SK-N-SH (cell line): ENCODE results near the gene FAAP20. TPM values are rescaled to one million over a fixed set of nuclear protein-coding genes. Genes with fewer than 3 reads are reported as not detected.

ENCODE experiments used
- CTCF ChIA-PET: fragments of 300-600, 350-600 bp; formaldehyde crosslinking; extraction: SDS; loops from one replicate; lab custom pipeline; 2021; lab: Yijun Ruan, JAX
- POLR2A ChIA-PET: fragments of 350-600 bp; sonication (Branson Sonifier 250); formaldehyde crosslinking; extraction: SDS; loops from one replicate; lab custom pipeline; 2020; ENCODE audit warnings: antibody characterized with exemption, inconsistent platforms; lab: Yijun Ruan, JAX
- DNase-seq: peaks from one replicate; pipeline ENCODE4 v3.0.0; 2012
- H2AFZ ChIP-seq: fragments of 200-600 bp; sonication (generic); 2 replicates; pipeline ENCODE4 v1.8.1; 2016; ENCODE audit warnings: antibody characterized with exemption, mild to moderate bottlenecking, low read depth
- H3F3A ChIP-seq: fragments of 200-600 bp; sonication (generic); replicated peaks from 2 replicates; pipeline ENCODE3; 2016; ENCODE audit warnings: antibody characterized with exemption, mild to moderate bottlenecking; ENCODE audit not compliant: insufficient read depth
- H3K27ac ChIP-seq, 2 experiments: fragments of 200-500 bp in 1 of 2; fragments of 200-600 bp in 1 of 2; sonication (Bioruptor generic) in 1 of 2; sonication (generic), shearing (Covaris generic) in 1 of 2; 2 replicates each; pipeline versions ENCODE4 v1.5.1 to v1.6.1; 2014 to 2016; ENCODE audit warnings: low read depth in 2 of 2, inconsistent platforms in 1 of 2, low read length in 1 of 2, mild to moderate bottlenecking in 1 of 2, mixed read lengths in 1 of 2
- H3K27me3 ChIP-seq: fragments of 200-600 bp; sonication (generic), shearing (Covaris generic); 2 replicates; pipeline ENCODE4 v1.6.1; 2016; ENCODE audit warnings: mixed run types; ENCODE audit not compliant: insufficient read depth
- H3K36me3 ChIP-seq, 2 experiments: fragments of 200-500 bp in 1 of 2; fragments of 200-600 bp in 1 of 2; sonication (Bioruptor generic) in 1 of 2; sonication (generic) in 1 of 2; replicated peaks in 1 of 2; 2 replicates each; pipeline versions ENCODE3 to v1.5.1; 2014 to 2016; ENCODE audit warnings: low read length in 1 of 2, mild to moderate bottlenecking in 1 of 2; ENCODE audit not compliant: insufficient read depth in 2 of 2, control insufficient read depth in 1 of 2
- H3K4me1 ChIP-seq, 2 experiments: fragments of 200-500 bp in 1 of 2; fragments of 200-600 bp in 1 of 2; sonication (Bioruptor generic) in 1 of 2; sonication (generic), shearing (Covaris generic) in 1 of 2; 2 replicates each; pipeline versions ENCODE4 v1.5.1 to v1.6.1; 2014 to 2016; ENCODE audit warnings: low read depth in 1 of 2, low read length in 1 of 2, mixed run types in 1 of 2; ENCODE audit not compliant: insufficient read depth in 2 of 2, control insufficient read depth in 1 of 2
- H3K4me2 ChIP-seq: fragments of 200-600 bp; sonication (generic), shearing (Covaris generic); 2 replicates; pipeline ENCODE4 v1.6.1; 2017; ENCODE audit warnings: mixed run types
- H3K4me3 ChIP-seq, 2 experiments: fragments of 200-500 bp in 1 of 2; fragments of 200-600 bp in 1 of 2; sonication (Bioruptor generic) in 1 of 2; sonication (generic), shearing (Covaris generic) in 1 of 2; 2 replicates each; pipeline versions ENCODE4 v1.5.1 to v1.8.1; 2014 to 2016; ENCODE audit warnings: low read depth in 2 of 2, inconsistent platforms in 1 of 2, low read length in 1 of 2, mild to moderate bottlenecking in 1 of 2, mixed read lengths in 1 of 2, moderate library complexity in 1 of 2
- H3K79me2 ChIP-seq: fragments of 200-600 bp; sonication (generic); 2 replicates; pipeline ENCODE4 v1.8.1; 2017; ENCODE audit warnings: mild to moderate bottlenecking; ENCODE audit not compliant: insufficient read depth
- H3K9ac ChIP-seq: fragments of 200-600 bp; sonication (generic); 2 replicates; pipeline ENCODE4 v1.6.1; 2017; ENCODE audit warnings: mixed run types
- H3K9me2 ChIP-seq: fragments of 200-600 bp; sonication (generic); 2 replicates; pipeline ENCODE4 v1.6.1; 2017; ENCODE audit warnings: mixed run types
- H3K9me3 ChIP-seq: fragments of 200-600 bp; sonication (generic); 2 replicates; pipeline ENCODE4 v1.6.1; 2017; ENCODE audit warnings: mixed run types, mild to moderate bottlenecking, moderate library complexity
- H4K20me1 ChIP-seq: fragments of 200-600 bp; sonication (generic); 2 replicates; pipeline ENCODE4 v1.6.1; 2017; ENCODE audit warnings: mild to moderate bottlenecking, mixed run types; ENCODE audit not compliant: insufficient read depth
- CHD2 ChIP-seq: fragments of 150-350 bp; IDR thresholded peaks from 2 replicates; pipeline ENCODE4 v1.6.1; 2018; ENCODE audit warnings: low read length; ENCODE audit not compliant: partially characterized antibody
- ELF1 ChIP-seq: IDR thresholded peaks from 2 replicates; pipeline ENCODE4 v1.4.0; 2012
- EP300 ChIP-seq, 2 experiments: IDR thresholded peaks; 2 replicates each; pipeline versions ENCODE4 v1.4.0 to v1.6.1; 2012; ENCODE audit warnings: borderline replicate concordance in 1 of 2, low read depth in 1 of 2, low read length in 1 of 2
- FOSL2 ChIP-seq: IDR thresholded peaks from 2 replicates; pipeline ENCODE4 v1.4.0; 2012; ENCODE audit warnings: low read depth, mild to moderate bottlenecking, moderate library complexity, borderline replicate concordance
- FOXM1 ChIP-seq: IDR thresholded peaks from 2 replicates; pipeline ENCODE4 v1.4.0; 2012; ENCODE audit warnings: low read depth, mild to moderate bottlenecking
- JUND ChIP-seq: IDR thresholded peaks from 2 replicates; pipeline ENCODE4 v1.4.0; 2012
- MAX ChIP-seq: IDR thresholded peaks from 2 replicates; pipeline ENCODE4 v1.4.0; 2012; ENCODE audit warnings: low read depth
- MEF2A ChIP-seq: IDR thresholded peaks from 2 replicates; pipeline ENCODE4 v1.4.0; 2012; ENCODE audit warnings: low read depth, borderline replicate concordance
- NRF1 ChIP-seq: IDR thresholded peaks from 2 replicates; pipeline ENCODE4 v1.6.1; 2012; ENCODE audit warnings: low read depth, mild to moderate bottlenecking, low read length
- PBX3 ChIP-seq: IDR thresholded peaks from 2 replicates; pipeline ENCODE4; 2012
- RAD21 ChIP-seq: IDR thresholded peaks from 2 replicates; pipeline ENCODE4 v1.6.1; 2012; ENCODE audit warnings: mild to moderate bottlenecking, low read length
- RFX5 ChIP-seq: IDR thresholded peaks from 2 replicates; pipeline ENCODE4 v1.6.1; 2012; ENCODE audit warnings: mild to moderate bottlenecking, improper control_type of control experiment, low read length
- RXRA ChIP-seq: IDR thresholded peaks from 2 replicates; pipeline ENCODE4 v1.4.0; 2012; ENCODE audit warnings: low read depth, mild to moderate bottlenecking, borderline replicate concordance
- TCF12 ChIP-seq: IDR thresholded peaks from 2 replicates; pipeline ENCODE4 v1.4.0; 2012
- USF1 ChIP-seq: IDR thresholded peaks from 2 replicates; pipeline ENCODE4 v1.4.0; 2012; ENCODE audit warnings: low read depth, borderline replicate concordance
- ZBTB33 ChIP-seq: IDR thresholded peaks from 2 replicates; pipeline ENCODE4 v1.4.0; 2012; ENCODE audit warnings: low read depth, borderline replicate concordance
- WGBS: methylation state at CpG from one replicate; pipeline ENCODE4 v1.1.6; 2017; ENCODE audit warnings: low lambda C conversion rate; 5-methylcytosine and 5-hydroxymethylcytosine counted together
- polyA plus RNA-seq, 3 experiments: library from polyadenylated mRNA; depleted of rRNA; stranded (reverse); fragments of >200 nt; gene quantifications; 2 replicates each; pipeline ENCODE4 v1.2.3, GENCODE V29; 2012

The FAAP20 gene
- polyA plus RNA-seq, 1 of the 3 experiments (the other 2 are of a cell fraction) = 58.3 TPM

- no peaks in the 10 kb centered on the region for H4K20me1 ChIP-seq
- CTCF ChIA-PET = interaction anchor here (1.3 kb wide), 1 partner anchor 41 kb away, joined by 3 read pairs; no protein-coding TSS in a partner anchor
- no peaks in the 10 kb centered on the region for H3K9me3 ChIP-seq
- no peaks in the 10 kb centered on the region for H3K9me2 ChIP-seq
- H3F3A ChIP-seq = no peaks in the 10 kb centered on the region
- no peak overlapping the region for H3K4me3 ChIP-seq
- WGBS = 91% methylated on average over 41 of the region's 58 CpGs
- no peak overlapping the region for H3K4me2 ChIP-seq
- H3K36me3 ChIP-seq = peaks cover 0 to 15% of the 10 kb centered on the region in 2 experiments
- DNase-seq = no peak
- H3K4me1 ChIP-seq = no peaks in the 10 kb centered on the region
- no peak overlapping the region for H3K27ac ChIP-seq
- no peak overlapping the region for H2AFZ ChIP-seq
- no peak for TF ChIP-seq RXRA
- no peak for TF ChIP-seq USF1
- TF ChIP-seq EP300 (IDR thresholded peaks at IDR 0.05; ENCODE audit: borderline replicate concordance in 1 of 2, low read depth in 1 of 2, low read length in 1 of 2) = no peak
- TF ChIP-seq FOSL2 = no peak; the same call in 1 of the 2 replicates
- no peak for TF ChIP-seq RAD21
- no peak for TF ChIP-seq FOXM1
- TF ChIP-seq MAX = no peak
- TF ChIP-seq ZBTB33 = no peak
- TF ChIP-seq TCF12 = no peak
- no peak for TF ChIP-seq RFX5
- no peak for TF ChIP-seq PBX3
- TF ChIP-seq ELF1 = no peak
- no peak for TF ChIP-seq NRF1
- TF ChIP-seq MEF2A = no peak
- no peak for TF ChIP-seq JUND
- no peak for TF ChIP-seq CHD2
- TF ChIP-seq, all 33 proteins: peak for 0
- H3K27me3 ChIP-seq = no peaks in the 10 kb centered on the region
- no peak overlapping the region for H3K9ac ChIP-seq
- no peaks in the 10 kb centered on the region for H3K79me2 ChIP-seq
- POLR2A ChIA-PET = interaction anchor here (0.6 to 0.9 kb wide), 2 partner anchors 10 to 20 kb away, joined by 3 to 4 read pairs; no protein-coding TSS in a partner anchor
Observed at GRCh38 chr1:2180297-2181245, 14.0 kb downstream of the FAAP20 start.
